Middle frontal gyrus (tissue), 1 donor: ENCODE data around the gene POLA1.
"Not testable (repeated sequence)": the region's sequence is repeated elsewhere in the genome, so short reads cannot be mapped to it uniquely, and the experiment has no call there.

Experiments
- DNase-seq: peaks from one replicate; pipeline ENCODE4 v3.0.0-alpha.2; 2015; ENCODE audit warnings: low spot score; ENCODE audit errors: extremely low spot score

Gene POLA1

GRCh38 chrX:24790166-24790565 lies 96.4 kb downstream of the POLA1 start:
- DNase-seq, result no peak

- no peak for DNase-seq
Observed at GRCh38 chrX:24796204-24796603, 102.5 kb downstream of the POLA1 start.

DNA sequence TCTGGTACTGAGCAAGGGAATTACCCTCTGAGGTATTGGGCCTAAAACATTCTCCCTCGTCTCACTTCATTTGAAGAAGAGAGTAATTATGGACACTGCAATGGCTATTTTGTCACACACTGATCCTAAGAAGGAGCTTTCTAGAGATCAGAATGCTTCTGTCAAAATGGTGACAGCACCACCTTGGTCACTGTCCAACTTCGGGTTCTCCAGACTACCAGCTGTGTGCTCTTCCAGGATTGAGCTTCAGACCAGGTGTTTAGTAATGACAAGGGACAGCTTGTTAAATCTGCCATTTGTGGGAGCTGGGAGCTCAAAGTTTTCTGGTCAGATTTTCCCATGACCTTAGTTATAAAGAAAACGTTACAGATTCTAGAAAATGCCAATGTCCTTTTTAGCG lies 105.4 kb downstream of the POLA1 start:
- DNase-seq, result no peak

DNA sequence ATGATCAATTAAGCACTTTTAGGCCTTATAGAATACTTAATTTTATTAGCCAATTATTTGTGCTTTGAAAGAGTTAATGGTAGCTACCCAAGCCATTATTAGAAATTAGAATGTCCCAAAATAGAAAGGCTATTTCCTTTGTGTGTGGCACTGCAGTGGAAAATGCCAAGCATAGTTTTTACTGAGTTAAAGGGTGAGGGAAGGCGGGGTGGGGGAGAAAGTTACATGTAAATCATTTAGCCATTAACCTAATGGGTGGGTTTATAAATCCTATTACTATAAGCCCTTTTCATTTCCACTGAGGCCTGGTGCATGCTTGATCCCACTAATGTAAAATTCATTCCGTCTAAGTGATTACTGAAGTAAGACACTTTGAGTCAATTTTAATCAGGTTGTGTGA lies 105.8 kb downstream of the POLA1 start:
- DNase-seq, result no peak

- DNase-seq, result no peak
Observed at GRCh38 chrX:24805201-24805600, 111.5 kb downstream of the POLA1 start.

GRCh38 chrX:24819807-24820206 lies 126.1 kb downstream of the POLA1 start:
- DNase-seq, result not testable (repeated sequence)

- no peak for DNase-seq
Observed at GRCh38 chrX:24828147-24828546, 134.4 kb downstream of the POLA1 start.

DNA sequence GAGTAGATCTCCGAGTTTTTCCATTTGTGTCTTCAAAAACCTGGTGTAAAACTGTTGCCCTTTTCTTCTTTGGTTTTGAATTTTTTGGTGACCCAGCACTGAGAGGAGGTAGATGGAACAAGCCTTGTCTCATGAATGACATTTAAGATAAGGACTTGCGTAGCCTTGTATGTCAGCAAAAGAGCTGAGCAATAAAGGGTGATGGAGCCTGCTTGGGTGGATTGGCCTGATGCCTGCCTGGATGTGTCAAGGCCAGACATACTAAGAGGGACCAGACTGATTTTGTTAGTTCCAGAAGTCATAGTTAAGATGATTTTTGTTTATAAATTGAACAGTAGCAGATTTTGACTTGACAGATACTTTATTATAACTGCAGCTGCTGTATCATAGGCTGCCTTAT lies 134.9 kb downstream of the POLA1 start:
- DNase-seq, result no peak

DNA sequence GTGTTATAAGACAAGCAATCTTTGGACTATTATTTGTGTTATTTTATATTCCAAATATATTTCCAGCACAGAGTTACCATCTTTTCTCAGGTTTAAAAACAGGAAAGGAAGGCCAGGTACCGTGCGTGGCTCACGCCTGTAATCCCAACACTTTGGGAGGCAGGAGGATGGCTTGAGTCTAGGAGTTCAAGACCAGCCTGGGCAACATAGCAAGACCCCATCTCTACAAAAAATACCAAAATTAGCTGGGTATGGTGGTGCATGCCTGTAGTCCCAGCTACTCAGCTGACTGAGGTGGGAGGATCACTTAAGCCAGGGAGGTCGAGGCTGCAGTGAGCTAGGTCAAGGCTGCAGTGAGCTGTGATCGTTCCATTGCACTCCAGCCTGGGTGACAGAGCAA lies 140.0 kb downstream of the POLA1 start:
- DNase-seq, result no peak

GRCh38 chrX:24837966-24838365 lies 144.2 kb downstream of the POLA1 start:
- no peak for DNase-seq

- DNase-seq, result peak; percentile 3
Observed at GRCh38 chrX:24838629-24839028, 144.9 kb downstream of the POLA1 start.

GRCh38 chrX:24839331-24839730 lies 145.6 kb downstream of the POLA1 start:
- DNase-seq, result no peak

DNA sequence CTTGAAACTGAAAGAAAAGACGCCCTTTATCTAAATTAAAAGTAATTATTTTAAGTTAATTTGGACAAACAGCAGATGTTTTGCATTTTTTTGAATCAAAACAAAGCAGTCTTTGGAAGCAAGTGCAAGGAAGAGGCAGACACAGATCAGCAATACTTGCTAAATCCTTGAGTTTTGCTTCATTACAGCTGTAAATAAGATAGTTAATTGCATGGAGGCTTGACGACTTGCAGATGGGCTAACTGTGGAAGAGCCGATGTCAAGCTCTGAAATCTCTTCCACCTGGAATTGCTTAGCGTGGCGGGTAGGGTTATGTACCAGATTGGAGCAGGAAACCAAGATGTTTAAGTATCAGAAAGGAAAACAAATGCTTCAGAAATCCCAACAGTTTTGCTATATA lies 148.8 kb downstream of the POLA1 start:
- no peak for DNase-seq

- no peak for DNase-seq
Observed at GRCh38 chrX:24846550-24847150, 152.9 kb downstream of the POLA1 start.

- no peak for DNase-seq
Observed at GRCh38 chrX:24851289-24851688, 157.6 kb downstream of the POLA1 start.

GRCh38 chrX:24851780-24852179 lies 158.1 kb downstream of the POLA1 start:
- DNase-seq, result no peak

GRCh38 chrX:24858004-24858746 lies 164.5 kb downstream of the POLA1 start:
- DNase-seq, result no peak

DNA sequence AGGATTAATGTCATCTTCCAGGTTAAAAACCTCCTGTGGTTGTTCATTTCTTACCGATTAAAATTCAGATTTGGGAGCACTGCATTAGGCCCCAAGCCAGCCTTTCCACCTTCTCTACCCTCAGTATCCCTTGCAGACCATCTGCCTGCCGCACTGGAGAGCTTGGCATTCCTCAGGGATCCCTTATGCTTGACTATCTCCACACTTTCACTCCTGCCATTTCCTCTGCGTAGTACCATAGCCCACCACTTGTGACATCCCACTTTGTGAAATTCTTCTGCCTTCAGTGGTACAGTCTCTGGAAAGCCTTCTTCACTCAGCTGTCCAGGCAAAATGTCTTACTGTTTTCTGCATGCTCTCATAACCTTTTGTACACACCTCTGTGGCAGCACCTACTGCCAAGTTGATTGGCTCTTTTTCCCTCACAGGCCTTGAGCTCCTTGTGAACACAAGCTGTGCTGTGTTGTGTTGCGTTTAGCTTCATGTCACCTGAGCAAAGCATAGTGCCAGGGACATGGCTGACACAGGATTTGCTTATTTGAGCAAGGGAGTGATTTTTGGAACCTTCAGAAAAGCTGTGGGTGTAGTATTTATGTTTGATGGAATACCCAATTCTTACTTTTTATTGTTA lies 165.6 kb downstream of the POLA1 start:
- DNase-seq, result no peak

DNA sequence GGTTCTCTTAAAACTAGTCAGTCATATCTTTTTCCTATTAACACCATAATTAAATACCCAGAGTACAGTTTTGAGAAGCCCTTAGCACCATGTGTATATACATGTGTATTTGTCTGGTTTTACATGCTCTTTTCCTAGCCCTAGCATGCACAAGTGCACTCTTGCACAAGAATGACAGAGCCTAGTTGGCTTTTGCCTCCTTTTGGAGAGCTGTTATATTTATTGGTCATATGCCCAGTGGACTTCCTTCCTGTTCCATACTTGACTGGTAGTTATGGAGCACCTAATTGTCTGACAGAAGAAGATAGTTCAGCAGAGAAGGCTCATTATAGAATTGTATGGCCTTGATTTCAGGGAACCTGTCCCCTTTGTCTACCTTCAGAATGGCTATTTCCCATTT lies 166.4 kb downstream of the POLA1 start:
- DNase-seq, result no peak

DNA sequence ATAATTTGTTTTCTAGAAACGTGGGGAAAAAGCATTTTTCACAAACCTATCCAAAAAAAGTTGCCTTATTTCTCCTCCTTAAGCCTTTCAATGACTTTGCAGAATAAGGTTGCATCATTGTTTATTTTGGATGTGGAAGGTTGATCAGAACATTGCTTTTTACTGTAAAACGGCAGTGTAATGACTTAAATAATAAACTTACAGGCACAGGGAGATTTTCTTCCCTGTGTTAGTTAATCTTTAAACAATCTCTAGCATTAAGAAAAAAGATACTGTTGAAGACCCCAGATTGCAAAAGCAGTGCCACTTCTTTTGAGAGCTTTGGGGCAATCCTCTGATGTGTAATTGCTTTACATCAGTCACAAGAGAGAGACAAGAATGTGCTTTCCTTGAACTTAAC lies 168.6 kb downstream of the POLA1 start:
- DNase-seq, result no peak

GRCh38 chrX:24863779-24864178 lies 170.1 kb downstream of the POLA1 start:
- not testable (repeated sequence) for DNase-seq

DNA sequence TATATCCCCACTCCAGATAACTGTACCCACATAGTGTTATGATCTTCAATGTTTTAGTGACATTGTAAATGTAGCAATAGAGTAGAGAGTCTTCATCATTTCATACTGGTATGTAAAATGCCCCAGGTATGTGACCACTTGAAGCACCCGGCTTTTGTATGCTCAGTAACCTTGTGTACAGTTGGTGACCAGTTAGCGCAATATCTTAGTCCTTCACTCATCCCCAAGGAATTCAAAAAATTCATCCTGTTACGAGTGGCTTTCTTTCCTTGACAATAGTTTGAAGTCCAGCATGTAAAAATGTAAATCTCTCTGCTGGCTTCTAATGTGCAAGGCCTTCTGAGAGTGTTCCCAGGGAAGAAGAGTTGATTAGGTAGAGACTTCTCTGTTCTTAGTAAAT lies 176.4 kb downstream of the POLA1 start:
- no peak for DNase-seq
